Activated T-cell treated with anti-CD3 and anti-CD28 coated beads for 1 hour (primary cell): ENCODE data around the gene SPATS2.
"Not testable (repeated sequence)": the region's sequence is repeated elsewhere in the genome, so short reads cannot be mapped to it uniquely, and the experiment has no call there.

ENCODE experiments used
- DNase-seq: peaks from one replicate; pipeline ENCODE4 v3.0.0-alpha.2; 2020; ENCODE audit warnings: low read depth

SPATS2 gene

DNA sequence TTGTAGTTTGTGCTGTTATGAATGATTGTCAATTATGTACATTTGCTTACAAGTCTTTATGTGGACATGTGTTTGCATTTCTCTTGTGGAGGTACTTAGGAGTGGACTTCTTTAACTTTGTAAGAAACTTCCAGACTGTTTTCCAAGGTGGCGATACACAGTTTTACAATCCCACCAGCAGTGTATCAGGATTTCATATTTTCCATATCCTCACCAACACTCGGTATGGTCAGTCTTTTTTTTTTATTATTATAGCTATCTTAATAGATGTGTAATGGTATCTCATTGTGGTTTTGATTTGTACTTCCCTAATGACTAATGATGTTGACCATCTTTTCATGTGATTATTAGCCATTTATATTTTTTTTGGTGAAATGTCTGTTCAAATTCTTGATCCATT lies 97.9 kb downstream of the SPATS2 start:
- no peak for DNase-seq

DNA sequence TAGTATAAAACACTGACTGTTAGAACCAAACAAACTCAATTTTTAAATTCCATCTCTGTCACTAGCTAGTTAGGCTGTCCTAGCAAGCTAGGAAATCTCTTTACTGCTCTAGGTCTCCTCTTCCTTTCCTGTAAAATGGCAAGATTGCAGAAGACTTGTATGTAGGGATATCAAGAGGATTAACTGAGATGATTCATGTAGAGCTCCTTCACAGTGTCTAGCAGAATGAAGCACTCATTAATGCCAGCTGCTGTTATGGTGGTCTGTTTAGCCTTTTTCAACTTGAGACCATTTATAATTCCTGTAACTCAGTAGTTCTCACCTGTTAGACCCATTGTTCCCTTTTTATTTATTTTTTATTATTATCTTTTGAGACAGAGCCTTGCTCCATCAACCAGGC lies 103.7 kb downstream of the SPATS2 start:
- DNase-seq: no peak

- DNase-seq: no peak
Observed at GRCh38 chr12:49471557-49471956, 104.3 kb downstream of the SPATS2 start.

DNA sequence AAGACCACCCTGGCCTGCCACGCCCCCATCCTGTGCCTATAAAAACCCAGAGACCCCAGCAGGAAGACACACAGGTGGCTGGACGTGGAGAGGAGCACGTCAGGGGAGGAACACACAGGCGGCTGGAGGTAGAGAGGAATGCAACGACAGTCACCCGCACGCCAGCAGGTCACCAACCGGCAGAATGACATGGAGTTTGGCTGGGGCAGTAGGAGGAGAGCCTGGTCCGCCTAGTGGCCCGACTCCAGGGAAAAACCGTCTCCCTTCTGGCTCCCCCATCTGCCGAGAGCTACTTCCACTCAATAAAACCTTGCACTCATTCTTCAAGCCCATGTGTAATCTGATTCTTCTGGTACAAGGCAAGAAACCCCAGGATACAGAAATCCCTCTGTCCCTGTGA lies 108.8 kb downstream of the SPATS2 start:
- no peak for DNase-seq

- DNase-seq: no peak
Observed at GRCh38 chr12:49478949-49479664, 111.8 kb downstream of the SPATS2 start.

GRCh38 chr12:49482095-49483051 lies 115.1 kb downstream of the SPATS2 start:
- no peak for DNase-seq

DNA sequence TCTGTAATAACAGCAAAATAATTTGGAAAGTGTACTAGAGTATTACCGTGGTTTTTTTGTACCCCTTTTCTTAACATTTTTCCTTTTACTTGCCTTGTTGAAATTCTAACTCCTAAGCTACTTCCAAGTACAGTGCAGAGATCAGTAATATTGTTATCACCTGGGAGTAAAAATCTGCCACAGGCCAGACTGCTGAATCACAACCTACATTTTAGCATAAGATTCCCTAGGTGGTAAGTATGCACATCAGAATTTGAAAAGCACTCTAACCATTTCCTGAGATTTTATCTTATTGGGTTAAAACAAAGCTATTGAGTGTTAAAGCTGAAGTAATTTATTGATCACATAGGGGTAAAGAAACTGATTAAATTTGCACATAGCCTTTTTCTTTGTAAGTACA lies 116.4 kb downstream of the SPATS2 start:
- no peak for DNase-seq

DNA sequence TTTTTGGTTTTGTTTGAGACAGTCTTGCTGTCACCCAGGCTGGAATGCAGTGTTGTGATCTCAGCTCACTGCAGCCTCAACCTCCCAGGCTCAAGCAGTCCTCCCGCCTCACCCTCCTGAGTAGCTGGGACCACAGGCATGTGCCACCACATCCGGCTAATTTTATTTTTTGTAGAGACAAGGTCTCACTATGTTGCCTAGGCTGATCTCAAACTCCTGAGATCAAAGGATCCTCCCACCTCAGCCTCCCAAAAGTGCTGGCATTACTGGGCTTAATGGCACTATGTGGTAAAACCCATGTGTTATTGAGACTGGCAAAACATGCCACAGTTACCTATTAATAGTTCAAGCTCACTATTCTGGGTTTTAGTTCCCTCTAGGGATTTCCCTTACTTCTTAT lies 120.3 kb downstream of the SPATS2 start:
- no peak for DNase-seq

DNA sequence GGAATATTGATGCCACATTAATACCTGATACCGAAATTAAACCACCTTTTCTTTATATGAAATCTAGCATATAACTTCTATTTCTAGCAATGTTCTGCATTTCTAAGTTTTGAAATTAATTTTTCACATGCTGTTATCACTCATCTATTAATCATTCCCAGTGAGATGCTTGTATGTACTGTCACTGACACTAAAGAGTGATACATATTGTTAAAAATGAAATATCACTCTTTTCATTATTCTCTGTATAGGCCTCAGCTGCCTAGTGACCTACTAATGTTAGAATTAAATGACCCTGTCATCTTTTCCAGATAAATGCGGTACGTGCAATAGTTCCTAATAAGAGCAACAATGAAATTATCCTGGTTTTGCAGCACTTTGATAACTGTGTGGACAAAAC lies 121.9 kb downstream of the SPATS2 start:
- DNase-seq: no peak

DNA sequence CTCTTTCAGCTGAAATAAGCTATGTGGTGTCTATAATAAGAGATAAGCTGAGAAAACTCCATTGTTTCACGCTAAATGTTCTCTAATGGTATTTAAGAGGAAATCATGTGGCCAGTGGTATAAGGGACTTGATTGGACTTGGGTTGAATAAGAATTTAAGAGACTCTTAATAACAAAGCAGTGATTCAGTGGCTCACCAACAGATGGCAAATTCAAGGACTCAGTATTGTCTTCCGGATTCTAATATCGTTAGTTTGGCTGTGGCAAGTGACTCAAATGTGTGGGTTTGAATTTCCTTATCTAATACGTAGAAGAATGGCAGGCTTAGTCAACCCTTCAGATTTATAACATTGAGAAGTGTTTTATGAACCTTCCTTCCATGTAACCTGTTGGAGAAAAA lies 122.5 kb downstream of the SPATS2 start:
- no peak for DNase-seq

DNA sequence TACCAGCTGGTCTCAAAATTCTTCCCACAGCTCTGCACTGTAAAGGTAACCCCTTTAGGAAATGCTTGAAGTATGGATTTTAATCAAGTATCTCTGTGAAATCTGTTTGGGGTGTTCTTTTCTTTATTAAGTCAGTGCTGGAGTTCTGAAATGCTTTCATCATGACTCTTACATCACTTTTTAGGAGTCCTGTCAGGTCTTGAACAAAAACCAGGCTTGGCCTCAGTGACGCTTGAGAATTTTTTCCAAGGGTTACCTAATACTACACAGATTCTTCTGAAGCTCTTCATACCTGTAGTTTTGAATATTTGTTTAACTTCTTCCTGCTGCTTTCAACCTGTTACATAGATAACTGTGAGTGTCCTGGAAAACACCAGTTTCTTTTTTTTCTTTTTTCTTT lies 124.6 kb downstream of the SPATS2 start:
- no peak for DNase-seq

- no peak for DNase-seq
Observed at GRCh38 chr12:49493900-49494299, 126.6 kb downstream of the SPATS2 start.

DNA sequence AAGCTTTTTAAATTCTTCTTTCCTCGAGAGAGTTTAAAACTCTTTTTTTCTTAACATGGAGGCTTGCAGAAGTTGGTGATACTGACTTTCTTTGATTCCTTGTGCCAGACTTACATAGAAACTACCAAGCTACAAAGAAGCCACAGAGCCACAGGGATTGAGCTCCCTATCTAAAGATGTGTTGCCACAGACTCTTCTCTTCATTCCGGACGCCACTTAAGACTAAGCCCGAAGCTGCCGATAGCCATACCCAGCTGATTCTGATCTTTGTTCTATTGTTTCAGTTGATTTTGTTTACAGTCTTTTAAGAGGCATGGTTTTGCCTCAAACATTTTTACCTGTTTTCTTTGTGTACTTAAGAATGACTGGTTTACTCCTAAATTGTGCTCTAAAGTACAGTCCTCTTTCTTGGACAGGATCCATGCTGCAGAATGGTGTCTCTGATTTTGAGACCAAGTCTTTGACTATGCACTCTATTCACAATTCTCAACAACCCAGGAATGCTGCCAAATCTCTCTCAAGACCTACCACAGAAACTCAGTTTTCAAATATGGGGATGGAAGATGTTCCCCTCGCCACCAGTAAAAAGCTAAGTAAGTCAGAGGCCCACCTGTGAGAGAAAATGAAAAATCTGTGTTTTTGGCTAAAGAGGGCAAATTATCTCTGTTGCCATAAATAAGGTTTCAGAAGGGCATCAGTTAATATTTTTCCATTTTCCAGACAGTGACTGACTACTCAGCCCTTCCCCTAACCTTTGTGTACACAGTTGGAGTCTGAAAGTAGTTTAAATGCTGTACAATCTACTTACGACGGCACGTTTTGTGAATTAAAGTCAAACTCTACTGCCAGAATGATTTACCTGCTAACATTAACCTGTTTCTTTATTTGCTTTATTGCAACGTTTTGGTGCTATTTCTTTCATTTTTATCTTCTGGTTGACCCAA lies 129.4 kb downstream of the SPATS2 start:
- no peak for DNase-seq

DNA sequence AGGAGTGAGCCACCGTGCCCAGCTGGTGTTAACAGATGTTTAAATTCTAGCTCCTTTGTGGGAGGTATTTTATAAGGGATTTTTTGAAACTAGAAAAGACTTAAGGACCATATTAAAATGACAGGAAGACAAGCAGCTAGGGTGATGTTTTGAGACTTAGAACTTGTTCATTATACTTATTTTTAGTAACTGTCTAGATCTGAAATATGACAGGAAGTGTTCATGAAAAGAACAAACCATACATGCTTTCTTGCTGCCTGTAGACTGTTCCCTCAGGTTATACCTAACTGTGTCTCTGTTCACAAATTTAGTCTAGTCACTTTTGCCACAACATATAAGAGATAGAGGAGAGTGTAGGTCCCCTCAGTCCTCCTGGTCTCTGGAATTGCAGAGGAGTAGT lies 134.6 kb downstream of the SPATS2 start:
- DNase-seq: no peak

DNA sequence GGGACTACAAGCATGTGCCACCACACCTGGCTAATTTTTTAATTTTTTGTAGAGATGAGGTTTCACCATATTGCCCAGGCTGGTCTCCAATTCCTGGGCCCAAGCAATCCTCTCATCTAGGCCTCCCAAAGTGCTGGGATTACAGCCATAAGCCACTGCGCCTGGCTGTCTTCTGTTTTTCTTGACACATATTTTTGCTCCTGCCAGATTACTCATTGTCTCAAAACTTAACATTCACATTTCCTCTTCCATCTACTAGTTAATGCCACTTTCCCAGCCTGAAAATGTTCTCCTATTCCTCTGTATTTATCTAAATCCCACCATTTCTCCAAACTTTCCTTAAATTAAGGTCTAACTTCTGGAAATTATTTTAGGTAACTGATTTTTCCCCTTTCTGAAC lies 135.3 kb downstream of the SPATS2 start:
- no peak for DNase-seq

DNA sequence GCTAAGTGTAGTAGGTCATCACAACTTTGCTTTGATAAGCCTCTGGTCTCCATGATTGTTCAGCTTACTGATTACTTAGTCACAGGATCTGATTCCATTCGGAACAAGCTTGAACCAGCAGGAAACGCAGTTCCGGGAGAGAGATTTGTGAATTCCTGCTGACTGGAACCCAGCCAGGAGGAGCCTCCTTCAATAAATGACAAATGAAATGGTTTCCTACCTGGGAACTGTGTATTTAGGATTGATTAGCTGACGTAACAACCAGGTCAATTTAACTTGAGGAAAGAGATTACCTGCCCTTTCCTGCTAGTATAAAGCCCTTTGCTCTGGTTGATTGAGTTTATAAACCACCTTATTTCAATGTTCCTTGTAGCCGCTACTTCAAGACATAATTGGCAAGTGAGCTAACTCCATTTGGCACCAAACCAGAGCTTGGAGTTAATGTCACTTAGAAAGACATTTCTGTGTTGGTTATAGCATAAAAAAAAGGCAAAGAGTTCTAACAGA lies 136.5 kb downstream of the SPATS2 start:
- DNase-seq: no peak

GRCh38 chr12:49505672-49506071 lies 138.4 kb downstream of the SPATS2 start:
- DNase-seq: no peak

GRCh38 chr12:49507139-49507538 lies 139.9 kb downstream of the SPATS2 start:
- no peak for DNase-seq

GRCh38 chr12:49509681-49510080 lies 142.4 kb downstream of the SPATS2 start:
- DNase-seq: not testable (repeated sequence)

GRCh38 chr12:49511410-49511809 lies 144.1 kb downstream of the SPATS2 start:
- no peak for DNase-seq

GRCh38 chr12:49512546-49512945 lies 145.3 kb downstream of the SPATS2 start:
- DNase-seq: no peak

DNA sequence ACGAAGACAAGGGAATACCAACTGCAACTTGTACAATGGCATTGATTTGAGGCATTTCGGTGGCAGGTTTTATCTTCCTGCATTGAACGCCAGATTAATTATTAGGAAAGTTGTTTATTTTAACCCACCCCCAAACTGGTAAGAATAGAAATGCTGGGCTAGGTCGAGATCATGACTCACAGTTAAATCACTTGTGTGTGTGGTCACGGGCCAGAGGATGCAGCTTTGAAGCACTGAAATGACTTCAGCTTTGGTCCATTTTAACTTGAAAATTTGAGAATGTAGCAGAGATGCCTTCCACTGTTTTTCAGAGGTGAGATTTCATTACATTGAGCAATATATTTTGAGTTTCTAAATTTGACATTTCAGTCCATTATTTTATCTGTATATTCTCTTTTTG lies 148.0 kb downstream of the SPATS2 start:
- DNase-seq: no peak
